Testis (tissue), 2 donors: ENCODE results near the gene PTPRG.

Source experiments
- POLR2A ChIP-seq: fragments of 450-650 bp; IDR thresholded peaks from one replicate; pipeline ENCODE4 v1.6.1; 2017; ENCODE audit warnings: antibody characterized with exemption, mild to moderate bottlenecking, moderate library complexity
- TF ChIP-seq, protein P1 (sequence below), 3 experiments: fragments of 450-650 bp in 2 of 3; fragments of 200-600 bp in 1 of 3; sonication (generic) in 1 of 3; IDR thresholded peaks; one replicate each; pipeline ENCODE4 v1.5.1; 2016 to 2019; ENCODE audit warnings: antibody characterized with exemption in 3 of 3, mild to moderate bottlenecking in 2 of 3, moderate library complexity in 1 of 3

DNA sequence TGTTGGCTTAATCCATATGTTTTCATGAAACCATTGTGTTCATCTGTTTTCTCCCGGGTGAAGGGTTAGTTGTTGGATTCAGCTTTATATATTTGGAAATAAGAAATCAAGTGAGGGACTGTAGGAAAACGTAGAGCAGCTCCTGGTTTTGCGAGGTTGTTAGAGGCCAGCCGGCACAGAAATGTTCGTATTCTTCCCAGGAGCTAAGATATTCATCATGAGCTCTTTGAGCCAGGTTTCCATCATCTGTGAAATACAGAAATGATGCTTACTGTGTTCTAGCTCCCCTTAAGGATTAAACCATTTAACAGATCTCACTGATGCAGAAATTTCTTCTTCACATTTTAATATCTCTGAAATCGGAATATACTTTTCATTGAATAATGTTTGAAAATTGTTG is 235.5 kb downstream of the PTPRG start:
- TF ChIP-seq POLR2A: no peak
- TF ChIP-seq, protein P1, sequence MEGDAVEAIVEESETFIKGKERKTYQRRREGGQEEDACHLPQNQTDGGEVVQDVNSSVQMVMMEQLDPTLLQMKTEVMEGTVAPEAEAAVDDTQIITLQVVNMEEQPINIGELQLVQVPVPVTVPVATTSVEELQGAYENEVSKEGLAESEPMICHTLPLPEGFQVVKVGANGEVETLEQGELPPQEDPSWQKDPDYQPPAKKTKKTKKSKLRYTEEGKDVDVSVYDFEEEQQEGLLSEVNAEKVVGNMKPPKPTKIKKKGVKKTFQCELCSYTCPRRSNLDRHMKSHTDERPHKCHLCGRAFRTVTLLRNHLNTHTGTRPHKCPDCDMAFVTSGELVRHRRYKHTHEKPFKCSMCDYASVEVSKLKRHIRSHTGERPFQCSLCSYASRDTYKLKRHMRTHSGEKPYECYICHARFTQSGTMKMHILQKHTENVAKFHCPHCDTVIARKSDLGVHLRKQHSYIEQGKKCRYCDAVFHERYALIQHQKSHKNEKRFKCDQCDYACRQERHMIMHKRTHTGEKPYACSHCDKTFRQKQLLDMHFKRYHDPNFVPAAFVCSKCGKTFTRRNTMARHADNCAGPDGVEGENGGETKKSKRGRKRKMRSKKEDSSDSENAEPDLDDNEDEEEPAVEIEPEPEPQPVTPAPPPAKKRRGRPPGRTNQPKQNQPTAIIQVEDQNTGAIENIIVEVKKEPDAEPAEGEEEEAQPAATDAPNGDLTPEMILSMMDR (IDR thresholded peaks at IDR 0.05): no peak
